Right lobe of liver (tissue), 6 donors: ENCODE results near the gene ATG5. TPM values are rescaled to one million over a fixed set of nuclear protein-coding genes. Genes with fewer than 3 reads are reported as not detected.

ENCODE experiments used
- ATAC-seq, 4 donors: fragments of 200-7000 bp; cut with Tn5 transposase; one replicate each; pipeline ENCODE4 v1.9.1; 2020; ENCODE audit warnings: mild to moderate bottlenecking in 4 of 4, moderate library complexity in 4 of 4
- DNase-seq, 3 donors: peaks; one replicate each; pipeline ENCODE4 v3.0.0-alpha.2; 2020
- H3K27ac ChIP-seq, 3 donors: fragments of 200-600 bp; one replicate each; pipeline ENCODE4 v1.8.0; 2022
- H3K27me3 ChIP-seq, 2 donors: fragments of 200-600 bp; one replicate each; pipeline ENCODE4 v1.8.0; 2022
- H3K36me3 ChIP-seq, 4 donors: fragments of 200-600 bp; sonication (generic) in 1 of 4; one replicate each; pipeline versions ENCODE4 v1.5.1 to v1.8.0; 2017 to 2022; ENCODE audit warnings: control low read depth in 1 of 4
- H3K4me1 ChIP-seq, 4 donors: fragments of 200-600 bp; sonication (generic) in 1 of 4; one replicate each; pipeline versions ENCODE4 v1.5.1 to v1.8.0; 2017 to 2022; ENCODE audit warnings: control low read depth in 1 of 4
- H3K4me3 ChIP-seq, 3 donors: fragments of 200-600 bp; one replicate each; pipeline ENCODE4 v1.8.0; 2022
- H3K9me3 ChIP-seq, 4 donors: fragments of 200-600 bp; sonication (generic) in 1 of 4; one replicate each; pipeline versions ENCODE4 v1.5.1 to v1.8.0; 2017 to 2022; ENCODE audit warnings: control low read depth in 1 of 4
- CTCF ChIP-seq, 4 donors: fragments of 200-600 bp in 3 of 4; fragments of 450-650 bp in 1 of 4; IDR thresholded peaks; one replicate each; pipeline versions ENCODE4 v1.5.1 to v1.8.0; 2016 to 2022; ENCODE audit warnings: antibody characterized with exemption in 4 of 4, mild to moderate bottlenecking in 2 of 4
- POLR2A ChIP-seq: fragments of 450-650 bp; IDR thresholded peaks from one replicate; pipeline ENCODE4 v1.6.1; 2017; ENCODE audit warnings: antibody characterized with exemption, mild to moderate bottlenecking
- WGBS: methylation state at CpG from one replicate; pipeline ENCODE4 v1.1.6; 2018; ENCODE audit warnings: low coverage, low lambda C conversion rate; ENCODE audit not compliant: insufficient coverage; ENCODE audit errors: missing lambda C conversion rate; 5-methylcytosine and 5-hydroxymethylcytosine counted together
- intact Hi-C, 2 donors: fragments of 100-400 bp; cut with DNase I; formaldehyde crosslinking; loops; one replicate each; pipeline versions ENCODE4 v1.11.2 to v1.14.1; 2022
- total RNA-seq, 6 experiments: library from RNA; depleted of rRNA in 2 of 6; stranded (reverse); fragments of >200 nt in 2 of 6; fragmentation: NEBNext Ultra II Directional in 3 of 6; extraction: Animal tissue kit (Norgen Biotek cat#: 25700) in 3 of 6; gene quantifications; one replicate each; pipeline versions ENCODE4 v1.1.0 to v1.2.4, GENCODE V29; 2016 to 2023
- donor health status: DM: no; HTN: yes; CAD: no.
- donor health status: DM: no; HTN: no; CAD: no.
- donor health status: DM: no; HTN: no; CAD: no.
- donor health status: DM: no; HTN: yes; CAD: no.
- donor health status: DM: no; HTN: yes; CAD: no.

ATG5 gene
- total RNA-seq, 6 experiments from 2014 or later: 12.8 to 27.8 (median 16.3) TPM

- Histone ChIP-seq H3K4me3 (no peak overlapping the region), H3K27ac (no peak overlapping the region), H3K4me1 (peaks cover 0 to 15% (median 2%) of the 10 kb centered on the region in 4 donors), H3K27me3 (no peaks in the 10 kb centered on the region), H3K36me3 (no peaks in the 10 kb centered on the region), H3K9me3 (no peaks in the 10 kb centered on the region)
- TF ChIP-seq CTCF (IDR thresholded peaks at IDR 0.05) (no peak), POLR2A (no peak)
- ATAC-seq: no peak
- intact Hi-C loops: no loop called here
- 95% methylated on average over 14 of the region's 17 CpGs for WGBS
- DNase-seq: no peak
Measured at GRCh38 chr6:106227612-106228507, 97.7 kb downstream of the ATG5 start.

GRCh38 chr6:106226676-106227075 is 98.9 kb downstream of the ATG5 start:
- H3K4me1 ChIP-seq: peaks cover 0 to 15% (median 2%) of the 10 kb centered on the region in 4 donors
- H3K4me3 ChIP-seq: no peak overlapping the region
- H3K27me3 ChIP-seq: no peaks in the 10 kb centered on the region
- peak overlapping the region in 1 of 3 donors; percentile 61 for H3K27ac ChIP-seq
- ATAC-seq: no peak
- no peak for DNase-seq
- intact Hi-C loops: no loop called here
- 78% methylated on average over 2 of the region's 2 CpGs for WGBS
- no peaks in the 10 kb centered on the region for H3K36me3 ChIP-seq
- H3K9me3 ChIP-seq: no peaks in the 10 kb centered on the region
- TF ChIP-seq CTCF (IDR thresholded peaks at IDR 0.05): no peak
- TF ChIP-seq POLR2A: no peak

GRCh38 chr6:106225581-106225980 is 100.0 kb downstream of the ATG5 start:
- ATAC-seq: peak; percentile 78 to 96 (median 88)
- TF ChIP-seq CTCF (IDR thresholded peaks at IDR 0.05) (no peak), POLR2A (no peak)
- H3K27me3 ChIP-seq: no peaks in the 10 kb centered on the region
- H3K27ac ChIP-seq: peak overlapping the region in 2 of 3 donors; percentile 18 to 61
- no peak for DNase-seq
- no peaks in the 10 kb centered on the region for H3K9me3 ChIP-seq
- H3K4me1 ChIP-seq: peaks cover 0 to 15% (median 2%) of the 10 kb centered on the region in 4 donors
- intact Hi-C loops: no loop called here
- H3K36me3 ChIP-seq: no peaks in the 10 kb centered on the region
- H3K4me3 ChIP-seq: no peak overlapping the region

- no peaks in the 10 kb centered on the region for H3K27me3 ChIP-seq
- peak; percentile 75 to 85 (median 82) for ATAC-seq
- intact Hi-C loops: no loop called here
- no peak overlapping the region for H3K27ac ChIP-seq
- DNase-seq: peak in 1 of 3 donors; percentile 55
- no peak for TF ChIP-seq POLR2A
- peak; percentile 64 to 75 (median 70) for TF ChIP-seq CTCF (IDR thresholded peaks at IDR 0.05)
- no peak overlapping the region for H3K4me3 ChIP-seq
- H3K4me1 ChIP-seq: peaks cover 0 to 15% (median 2%) of the 10 kb centered on the region in 4 donors
- WGBS: 30% methylated on average over 2 of the region's 2 CpGs
- no peaks in the 10 kb centered on the region for H3K36me3 ChIP-seq
- no peaks in the 10 kb centered on the region for H3K9me3 ChIP-seq
Measured at GRCh38 chr6:106223300-106223930, 102.1 kb downstream of the ATG5 start.
